Epithelial cell of prostate (primary cell): ENCODE results near the gene TOM1L2.
"Not testable (repeated sequence)": the region's sequence is repeated elsewhere in the genome, so short reads cannot be mapped to it uniquely, and the experiment has no call there.

Experiments
- DNase-seq: peaks from one replicate; pipeline ENCODE4 v3.0.0-alpha.2; 2011; ENCODE audit warnings: low read depth, low spot score
- H3K27ac ChIP-seq: fragments of 450-650 bp; 2 replicates; pipeline ENCODE4 v1.5.1; 2017; ENCODE audit warnings: mild to moderate bottlenecking

The TOM1L2 gene

GRCh38 chr17:17975436-17975835 lies 3.2 kb upstream of the TOM1L2 start:
- DNase-seq: no peak
- H3K27ac ChIP-seq: no peak overlapping the region

GRCh38 chr17:17972952-17973254 lies 703 bp upstream of the TOM1L2 start:
- no peak for DNase-seq
- no peak overlapping the region for H3K27ac ChIP-seq

GRCh38 chr17:17971431-17972125 lies 622 bp downstream of the TOM1L2 start:
- DNase-seq: no peak
- peak overlapping the region; percentile 63 for H3K27ac ChIP-seq

GRCh38 chr17:17970699-17971430 lies 1.3 kb downstream of the TOM1L2 start:
- no peak for DNase-seq
- peak overlapping the region; percentile 63 for H3K27ac ChIP-seq

GRCh38 chr17:17966399-17966798 lies 5.8 kb downstream of the TOM1L2 start:
- DNase-seq: no peak
- no peak overlapping the region for H3K27ac ChIP-seq

GRCh38 chr17:17965152-17965721 lies 7.0 kb downstream of the TOM1L2 start:
- no peak for DNase-seq
- H3K27ac ChIP-seq: no peak overlapping the region

GRCh38 chr17:17964710-17965109 lies 7.5 kb downstream of the TOM1L2 start:
- no peak overlapping the region for H3K27ac ChIP-seq
- DNase-seq: no peak

- no peak for DNase-seq
- H3K27ac ChIP-seq: no peak overlapping the region
Observed at GRCh38 chr17:17963694-17964436, 8.3 kb downstream of the TOM1L2 start.

- no peak overlapping the region for H3K27ac ChIP-seq
- DNase-seq: no peak
Observed at GRCh38 chr17:17963066-17963465, 9.1 kb downstream of the TOM1L2 start.

- H3K27ac ChIP-seq: peak overlapping the region; percentile 99
- DNase-seq: no peak
Observed at GRCh38 chr17:17960500-17961030, 11.6 kb downstream of the TOM1L2 start.

GRCh38 chr17:17959520-17960361 lies 12.5 kb downstream of the TOM1L2 start:
- H3K27ac ChIP-seq: peak overlapping the region; percentile 99
- DNase-seq: no peak

- DNase-seq: no peak
- H3K27ac ChIP-seq: peak overlapping the region; percentile 99
Observed at GRCh38 chr17:17958982-17959381, 13.2 kb downstream of the TOM1L2 start.

- peak overlapping the region; percentile 99 for H3K27ac ChIP-seq
- no peak for DNase-seq
Observed at GRCh38 chr17:17957584-17957916, 14.7 kb downstream of the TOM1L2 start.

GRCh38 chr17:17955790-17956341 lies 16.3 kb downstream of the TOM1L2 start:
- not testable (repeated sequence) for DNase-seq
- peak overlapping the region; percentile 99 for H3K27ac ChIP-seq

GRCh38 chr17:17954079-17954478 lies 18.1 kb downstream of the TOM1L2 start:
- DNase-seq: no peak
- H3K27ac ChIP-seq: no peak overlapping the region

- no peak for DNase-seq
- no peak overlapping the region for H3K27ac ChIP-seq
Observed at GRCh38 chr17:17952691-17953090, 19.5 kb downstream of the TOM1L2 start.

GRCh38 chr17:17951524-17951923 lies 20.7 kb downstream of the TOM1L2 start:
- H3K27ac ChIP-seq: peak overlapping the region; percentile 56
- DNase-seq: no peak

- no peak for DNase-seq
- H3K27ac ChIP-seq: peak overlapping the region; percentile 56
Observed at GRCh38 chr17:17950806-17951205, 21.4 kb downstream of the TOM1L2 start.

GRCh38 chr17:17950347-17950746 lies 21.9 kb downstream of the TOM1L2 start:
- no peak for DNase-seq
- H3K27ac ChIP-seq: peak overlapping the region; percentile 56

- peak; percentile 64 for DNase-seq
- H3K27ac ChIP-seq: peak overlapping the region; percentile 85
Observed at GRCh38 chr17:17947966-17948365, 24.2 kb downstream of the TOM1L2 start.
